Progenitor cell of endocrine pancreas (in vitro differentiated cells): Measurements from ENCODE around the gene IL32. TPM values are rescaled to one million over a fixed set of nuclear protein-coding genes. Genes with fewer than 3 reads are reported as not detected.

Source experiments
- DNase-seq: peaks from one replicate; pipeline ENCODE4 v3.0.0; 2021; ENCODE audit warnings: low spot score; ENCODE audit not compliant: unreplicated experiment
- H3K27ac Mint-ChIP-seq: 2 replicates; pipeline ENCODE4 v1.8.0; 2021; ENCODE audit warnings: mild to moderate bottlenecking, moderate library complexity, mixed read lengths
- H3K27me3 Mint-ChIP-seq: 2 replicates; pipeline ENCODE4 v1.8.0; 2021; ENCODE audit warnings: mixed read lengths
- H3K36me3 Mint-ChIP-seq: 2 replicates; pipeline ENCODE4 v1.8.0; 2022; ENCODE audit warnings: mixed read lengths; ENCODE audit not compliant: insufficient read depth
- H3K4me1 Mint-ChIP-seq: 2 replicates; pipeline ENCODE4 v1.8.0; 2021; ENCODE audit warnings: low read depth, mixed read lengths
- H3K4me3 Mint-ChIP-seq: 2 replicates; pipeline ENCODE4 v1.8.0; 2021; ENCODE audit warnings: low read depth, mild to moderate bottlenecking, moderate library complexity, mixed read lengths
- H3K9me3 Mint-ChIP-seq: 2 replicates; pipeline ENCODE4 v1.8.0; 2021; ENCODE audit warnings: low read depth, mixed read lengths
- CTCF ChIP-seq: fragments of 200-600 bp; sonication (generic); IDR thresholded peaks from one replicate; pipeline ENCODE4 v1.5.0; 2021; ENCODE audit warnings: antibody characterized with exemption, mild to moderate bottlenecking; ENCODE audit not compliant: unreplicated experiment
- total RNA-seq: library from RNA; stranded (reverse); gene quantifications from 2 replicates; pipeline ENCODE4 v1.2.1, GENCODE V29; 2021

IL32 gene
- total RNA-seq, 1 donor from 2014 or later: 2.9 TPM

- Mint-ChIP-seq H3K4me3 (no peak overlapping the region), H3K36me3 (no peaks in the 10 kb centered on the region), H3K27ac (no peak overlapping the region), H3K27me3 (peaks cover 49% of the 10 kb centered on the region), H3K9me3 (no peaks in the 10 kb centered on the region), H3K4me1 (peaks cover 3% of the 10 kb centered on the region)
- DNase-seq: no peak
- no peak for TF ChIP-seq CTCF
Measured at GRCh38 chr16:3101841-3102470, 36.5 kb downstream of the IL32 start.

- peak overlapping the region; percentile 80 for H3K4me3 Mint-ChIP-seq
- DNase-seq: peak; percentile 92
- peaks cover 14% of the 10 kb centered on the region for H3K27me3 Mint-ChIP-seq
- no peaks in the 10 kb centered on the region for H3K9me3 Mint-ChIP-seq
- H3K27ac Mint-ChIP-seq: peak overlapping the region; percentile 95
- TF ChIP-seq CTCF: no peak
- no peaks in the 10 kb centered on the region for H3K36me3 Mint-ChIP-seq
- H3K4me1 Mint-ChIP-seq: peaks cover 4% of the 10 kb centered on the region
Measured at GRCh38 chr16:3106205-3106928, 40.9 kb downstream of the IL32 start.

- Mint-ChIP-seq H3K9me3 (no peaks in the 10 kb centered on the region), H3K27me3 (peaks cover 3% of the 10 kb centered on the region), H3K36me3 (peaks cover 2% of the 10 kb centered on the region), H3K27ac (peak within 1 kb of the TSS; percentile 86), H3K4me1 (peaks cover 20% of the 10 kb centered on the region), H3K4me3 (peak within 1 kb of the TSS; percentile 89)
- no peak for TF ChIP-seq CTCF
- DNase-seq: peak; percentile 67
Measured at GRCh38 chr16:3112058-3112880, 46.8 kb downstream of the IL32 start, which contains the start of gene ZNF205. TSS of gene ZNF205 (plus strand) at chr16:3112586. CDS start at chr16:3113431, 845 bp downstream.

GRCh38 chr16:3112881-3113574 lies 47.6 kb downstream of the IL32 start:
- Mint-ChIP-seq H3K9me3 (no peaks in the 10 kb centered on the region), H3K27me3 (peaks cover 3% of the 10 kb centered on the region), H3K27ac (peak overlapping the region; percentile 67), H3K36me3 (peaks cover 2% of the 10 kb centered on the region), H3K4me1 (peaks cover 19% of the 10 kb centered on the region), H3K4me3 (peak overlapping the region; percentile 89)
- no peak for TF ChIP-seq CTCF
- DNase-seq: no peak
